Psoas muscle (tissue), 8 donors: ENCODE measurements around the gene NHEJ1. TPM values are rescaled to one million over a fixed set of nuclear protein-coding genes. Genes with fewer than 3 reads are reported as not detected.

Experiments
- ATAC-seq, 4 donors: fragments of 200-7000 bp; cut with Tn5 transposase; one replicate each; pipeline ENCODE4 v1.9.1; 2020; ENCODE audit warnings: moderate library complexity in 3 of 4, mild to moderate bottlenecking in 2 of 4
- DNase-seq, 2 donors: peaks; one replicate each; pipeline ENCODE4 v3.0.0-alpha.2; 2020
- H3K27ac ChIP-seq: fragments of 200-600 bp; one replicate; pipeline ENCODE4 v1.8.0; 2022
- H3K27me3 ChIP-seq, 3 donors: fragments of 200-600 bp in 1 of 3; one replicate each; pipeline versions ENCODE4 v1.6.1 to v1.8.0; 2013 to 2022; ENCODE audit warnings: low read length in 2 of 3, mild to moderate bottlenecking in 2 of 3, moderate library complexity in 1 of 3; ENCODE audit not compliant: insufficient read depth in 3 of 3
- H3K36me3 ChIP-seq, 2 donors: fragments of 200-600 bp in 1 of 2; one replicate each; pipeline versions ENCODE4 v1.6.1 to v1.8.0; 2013 to 2022; ENCODE audit warnings: low read depth in 1 of 2, mild to moderate bottlenecking in 1 of 2, moderate library complexity in 1 of 2; ENCODE audit not compliant: insufficient read depth in 1 of 2
- H3K4me1 ChIP-seq: fragments of 200-600 bp; one replicate; pipeline ENCODE4 v1.8.0; 2022
- H3K4me3 ChIP-seq: fragments of 200-600 bp; one replicate; pipeline ENCODE4 v1.8.0; 2022; ENCODE audit warnings: mild to moderate bottlenecking
- H3K9me3 ChIP-seq: fragments of 200-600 bp; one replicate; pipeline ENCODE4 v1.8.0; 2022
- CTCF ChIP-seq: fragments of 200-600 bp; IDR thresholded peaks from one replicate; pipeline ENCODE4 v1.8.0; 2022; ENCODE audit warnings: antibody characterized with exemption
- WGBS, 3 donors: extraction: QIAGEN DNeasy Blood & Tissue Kit; methylation state at CpG; one replicate each; pipeline versions ENCODE4 v1.1.6 to v1.1.7; 2013; 5-methylcytosine and 5-hydroxymethylcytosine counted together
- intact Hi-C, 2 donors: fragments of 100-400 bp; cut with DNase I; formaldehyde crosslinking; loops; one replicate each; pipeline versions ENCODE4 v1.11.0 to v1.14.2; 2022
- polyA plus RNA-seq, 3 donors: library from polyadenylated mRNA; stranded (reverse); fragments of 200-250 nt; gene quantifications; one replicate each; pipeline ENCODE4 v1.2.3, GENCODE V29; 2013
- total RNA-seq, 4 donors: library from RNA; stranded (reverse); fragmentation: NEBNext Ultra II Directional in 2 of 4; extraction: Animal tissue kit (Norgen Biotek cat#: 25700) in 2 of 4; gene quantifications; one replicate each; pipeline versions ENCODE4 v1.2.1 to v1.2.4, GENCODE V29; 2021 to 2023
- donor health status: healthy with polysubstance abuse.
- donor health status: DM: no; HTN: no; CAD: no; lungs with moderate emphysema.
- donor health status: Bipolar disorder and iron deficiency.
- donor health status: healthy.
- donor health status: DM: yes; HTN: yes; CAD: no.
- donor health status: DM: no; HTN: no; CAD: no.
- donor health status: DM: no; HTN: no; CAD: no.
- donor health status: DM: yes; HTN: yes; CAD: no.

NHEJ1 gene
- total and polyA plus RNA-seq, 7 donors: 10.7 to 20.5 (median 14.4) TPM

- TF ChIP-seq CTCF: no peak
- Histone ChIP-seq H3K27me3 (no peaks in the 10 kb centered on the region), H3K9me3 (no peaks in the 10 kb centered on the region), H3K36me3 (peaks cover 0 to 8% of the 10 kb centered on the region in 2 donors), H3K4me3 (no peak overlapping the region), H3K27ac (no peak overlapping the region), H3K4me1 (no peaks in the 10 kb centered on the region)
- ATAC-seq: no peak
- no peak for DNase-seq
- intact Hi-C loops: no loop called here
- WGBS, 3 donors: 92 to 95% (median 94%) methylated on average over 4 of the region's 4 CpGs
Measured at GRCh38 chr2:219133976-219134375, 26.6 kb downstream of the NHEJ1 start.

- DNase-seq (no peak), ATAC-seq (no peak)
- intact Hi-C loops: no loop called here
- no peak for TF ChIP-seq CTCF
- WGBS, 3 donors: 84 to 89% (median 85%) methylated on average over 4 of the region's 4 CpGs
- Histone ChIP-seq H3K4me3 (no peak overlapping the region), H3K4me1 (no peaks in the 10 kb centered on the region), H3K27me3 (no peaks in the 10 kb centered on the region), H3K9me3 (no peaks in the 10 kb centered on the region), H3K27ac (no peak overlapping the region), H3K36me3 (no peaks in the 10 kb centered on the region)
Measured at GRCh38 chr2:219131744-219132143, 28.9 kb downstream of the NHEJ1 start.

- DNase-seq: no peak
- WGBS, 3 donors: 88 to 94% (median 91%) methylated on average over 3 of the region's 3 CpGs
- no peak overlapping the region for H3K4me3 ChIP-seq
Measured at GRCh38 chr2:219131327-219131726, 29.3 kb downstream of the NHEJ1 start.

GRCh38 chr2:219129589-219129988 is 31.0 kb downstream of the NHEJ1 start:
- no peak overlapping the region for H3K27ac ChIP-seq
- H3K27me3 ChIP-seq: no peaks in the 10 kb centered on the region
- peaks cover 4% of the 10 kb centered on the region for H3K4me1 ChIP-seq
- ATAC-seq: no peak
- no peak for DNase-seq
- 95 to 97% (median 96%) methylated on average over 16 of the region's 16 CpGs for WGBS, 3 donors
- TF ChIP-seq CTCF: no peak
- no peak overlapping the region for H3K4me3 ChIP-seq
- intact Hi-C loops: no loop called here
- peaks cover 0 to 2% of the 10 kb centered on the region in 2 donors for H3K36me3 ChIP-seq
- H3K9me3 ChIP-seq: no peaks in the 10 kb centered on the region

More at GRCh38 chr2:219131327-219131726, 29.3 kb downstream of the NHEJ1 start:
- Histone ChIP-seq H3K4me1 (no peaks in the 10 kb centered on the region), H3K36me3 (peaks cover 0 to 2% of the 10 kb centered on the region in 2 donors), H3K9me3 (no peaks in the 10 kb centered on the region), H3K27ac (no peak overlapping the region), H3K27me3 (no peaks in the 10 kb centered on the region)
- no peak for TF ChIP-seq CTCF
- no peak for ATAC-seq
- intact Hi-C loops: no loop called here

GRCh38 chr2:219128396-219128795 is 32.2 kb downstream of the NHEJ1 start:
- DNase-seq (no peak), ATAC-seq (no peak)
- Histone ChIP-seq H3K36me3 (peaks cover 0 to 2% of the 10 kb centered on the region in 2 donors), H3K27me3 (no peaks in the 10 kb centered on the region), H3K4me3 (no peak overlapping the region), H3K9me3 (no peaks in the 10 kb centered on the region), H3K4me1 (peaks cover 4% of the 10 kb centered on the region), H3K27ac (no peak overlapping the region)
- intact Hi-C loops: no loop called here
- no peak for TF ChIP-seq CTCF
- 66 to 77% (median 77%) methylated on average over 7 of the region's 7 CpGs for WGBS, 3 donors
